GM12875 (cell line): Measurements from ENCODE around the gene KLHDC10.
"Not testable (repeated sequence)": the region's sequence is repeated elsewhere in the genome, so short reads cannot be mapped to it uniquely, and the experiment has no call there.

Experiments
- H3K4me3 ChIP-seq: one replicate; pipeline ENCODE4 v1.5.1; 2011; ENCODE audit warnings: low read depth, low read length, control low read depth
- TF ChIP-seq, protein P1 (sequence below): IDR thresholded peaks from 2 replicates; pipeline ENCODE4 v1.5.1; 2011; ENCODE audit warnings: low read depth, mild to moderate bottlenecking, control low read depth, inconsistent platforms, low read length, moderate library complexity, borderline replicate concordance; ENCODE audit not compliant: insufficient read depth

KLHDC10 gene

DNA sequence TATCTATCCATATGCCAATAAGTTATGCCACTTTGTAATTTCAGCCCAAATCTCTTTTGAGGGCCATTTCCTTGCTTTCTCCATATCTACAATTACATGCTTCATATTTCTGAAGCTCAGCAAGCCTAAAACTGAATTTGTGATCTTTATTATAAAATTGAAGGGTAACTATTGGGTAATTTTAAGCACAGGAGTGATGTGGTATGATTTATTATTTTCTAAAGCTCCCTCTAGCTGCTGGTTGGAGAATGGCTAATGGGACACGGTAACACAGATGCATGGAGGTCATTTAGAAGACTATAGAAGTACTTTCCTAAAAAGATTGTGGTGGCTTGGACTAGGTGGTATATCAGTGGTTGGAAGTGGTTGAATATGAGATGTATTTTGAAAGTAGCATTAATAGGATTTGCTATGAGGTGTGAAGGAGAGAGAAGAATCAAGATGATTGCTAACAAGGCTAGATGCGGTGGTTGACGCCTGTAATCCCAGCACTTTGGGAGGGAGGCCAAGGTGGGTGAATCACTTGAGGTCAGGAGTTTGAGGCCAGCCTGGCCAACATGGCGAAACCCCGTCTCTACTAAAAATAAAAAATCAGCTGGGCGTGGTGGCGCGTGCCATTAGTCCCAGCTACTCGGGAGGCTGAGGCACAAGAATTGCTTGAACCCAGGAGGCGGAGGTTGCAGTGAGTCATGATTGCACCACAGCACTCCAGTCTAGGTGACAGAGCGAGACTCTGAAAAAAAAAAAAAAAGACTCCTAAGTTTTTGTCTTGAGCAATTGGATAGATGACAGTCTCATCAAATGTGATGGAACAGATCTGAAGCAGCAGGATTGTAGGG is 13.9 kb downstream of the KLHDC10 start:
- TF ChIP-seq, protein P1, sequence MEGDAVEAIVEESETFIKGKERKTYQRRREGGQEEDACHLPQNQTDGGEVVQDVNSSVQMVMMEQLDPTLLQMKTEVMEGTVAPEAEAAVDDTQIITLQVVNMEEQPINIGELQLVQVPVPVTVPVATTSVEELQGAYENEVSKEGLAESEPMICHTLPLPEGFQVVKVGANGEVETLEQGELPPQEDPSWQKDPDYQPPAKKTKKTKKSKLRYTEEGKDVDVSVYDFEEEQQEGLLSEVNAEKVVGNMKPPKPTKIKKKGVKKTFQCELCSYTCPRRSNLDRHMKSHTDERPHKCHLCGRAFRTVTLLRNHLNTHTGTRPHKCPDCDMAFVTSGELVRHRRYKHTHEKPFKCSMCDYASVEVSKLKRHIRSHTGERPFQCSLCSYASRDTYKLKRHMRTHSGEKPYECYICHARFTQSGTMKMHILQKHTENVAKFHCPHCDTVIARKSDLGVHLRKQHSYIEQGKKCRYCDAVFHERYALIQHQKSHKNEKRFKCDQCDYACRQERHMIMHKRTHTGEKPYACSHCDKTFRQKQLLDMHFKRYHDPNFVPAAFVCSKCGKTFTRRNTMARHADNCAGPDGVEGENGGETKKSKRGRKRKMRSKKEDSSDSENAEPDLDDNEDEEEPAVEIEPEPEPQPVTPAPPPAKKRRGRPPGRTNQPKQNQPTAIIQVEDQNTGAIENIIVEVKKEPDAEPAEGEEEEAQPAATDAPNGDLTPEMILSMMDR = peak; percentile 38; the same call in 1 of the 2 replicates
- H3K4me3 ChIP-seq = no peak overlapping the region

DNA sequence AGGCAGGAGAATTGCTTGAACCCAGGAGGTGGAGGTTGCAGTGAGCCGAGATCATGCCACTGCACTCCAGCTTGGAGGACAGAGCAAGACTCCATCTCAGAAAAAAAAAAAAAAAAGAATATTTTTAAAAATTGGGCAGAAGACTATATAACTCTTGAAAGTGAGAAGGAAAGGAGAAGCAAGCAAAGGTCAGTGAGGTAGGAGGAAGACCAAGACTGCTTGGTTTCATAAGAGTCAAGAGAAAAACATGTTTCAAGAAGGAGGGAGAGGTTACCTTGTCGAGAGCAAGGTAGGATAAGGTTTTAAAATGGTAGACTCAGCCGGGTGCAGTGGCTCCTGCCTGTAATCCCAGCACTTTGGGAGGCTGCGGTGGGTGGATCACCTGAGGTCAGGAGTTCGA is 14.9 kb downstream of the KLHDC10 start:
- H3K4me3 ChIP-seq = not testable (repeated sequence)

DNA sequence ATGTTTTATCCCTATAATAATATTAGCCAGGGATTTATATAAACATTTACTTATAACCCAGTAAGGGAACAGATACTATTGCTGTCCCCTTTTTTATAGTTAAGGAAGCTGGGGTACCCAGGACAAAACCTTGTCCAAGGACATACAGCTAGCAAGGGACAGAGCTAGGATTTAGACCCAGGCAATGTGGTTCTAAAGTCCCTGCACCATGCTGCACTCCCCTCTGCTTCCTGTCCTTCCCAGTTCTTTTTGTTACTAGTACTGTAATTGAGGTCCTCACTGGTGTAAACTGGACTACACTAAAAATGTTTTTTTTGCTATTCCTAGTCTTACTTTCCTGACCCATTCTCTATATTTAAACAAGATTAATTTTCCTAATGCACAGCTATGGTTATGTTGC is 16.6 kb downstream of the KLHDC10 start:
- no peak overlapping the region for H3K4me3 ChIP-seq
- TF ChIP-seq, protein P1 = no peak

DNA sequence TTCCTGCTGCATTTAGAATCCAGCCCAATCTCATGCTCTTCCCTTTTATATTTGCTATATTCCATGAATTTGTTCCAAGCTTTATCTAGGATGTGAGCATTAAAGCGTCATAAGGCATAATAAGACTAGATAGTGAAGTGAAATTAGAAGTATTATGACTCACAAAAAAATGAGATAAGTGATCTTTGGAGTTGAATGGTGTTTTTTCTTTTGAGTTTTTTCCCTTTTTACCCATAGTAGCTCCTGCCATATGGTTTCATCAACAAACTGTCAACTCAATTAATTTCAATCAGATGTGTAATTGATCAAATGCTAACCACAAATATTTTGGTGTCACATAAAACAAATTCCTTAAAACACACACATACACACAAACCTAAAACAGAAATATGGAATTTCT is 17.0 kb downstream of the KLHDC10 start:
- no peak overlapping the region for H3K4me3 ChIP-seq
- TF ChIP-seq, protein P1 = no peak

DNA sequence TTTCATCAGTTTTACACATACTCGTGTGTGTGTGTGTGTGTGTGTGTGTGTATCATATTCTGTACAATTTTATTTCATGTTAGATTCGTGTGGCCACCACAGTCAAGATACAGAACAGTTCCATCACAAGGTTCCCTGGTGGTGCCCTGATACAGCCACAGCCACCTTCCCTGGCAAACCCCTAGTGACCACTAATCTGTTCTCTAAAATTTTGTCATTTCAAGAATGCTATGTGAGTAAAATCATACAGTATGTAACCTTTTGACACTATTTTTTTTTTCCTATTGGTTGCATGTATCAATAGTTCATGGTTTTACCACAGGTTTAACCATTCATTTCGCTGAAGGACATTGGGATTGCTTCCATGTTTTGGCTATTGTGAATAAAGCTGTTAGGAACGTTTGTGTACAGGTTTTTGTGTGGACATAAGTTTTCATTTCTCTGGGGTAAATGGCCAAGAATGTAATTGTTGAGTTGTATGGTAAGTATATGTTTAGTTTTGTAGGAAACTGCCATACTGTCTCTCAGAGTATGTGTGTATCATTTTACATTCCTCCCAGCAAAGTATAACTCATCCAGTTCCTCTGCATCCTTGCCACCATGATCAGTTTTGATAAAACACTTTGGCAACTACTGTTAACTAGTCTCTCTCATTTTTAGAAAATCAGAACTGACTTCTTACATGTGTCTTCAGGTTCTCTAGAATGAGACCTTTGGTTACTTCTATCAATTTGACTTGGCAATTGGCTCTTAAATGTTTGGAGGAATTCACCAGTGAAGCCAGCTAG is 20.6 kb downstream of the KLHDC10 start:
- no peak overlapping the region for H3K4me3 ChIP-seq
- TF ChIP-seq, protein P1 = no peak

DNA sequence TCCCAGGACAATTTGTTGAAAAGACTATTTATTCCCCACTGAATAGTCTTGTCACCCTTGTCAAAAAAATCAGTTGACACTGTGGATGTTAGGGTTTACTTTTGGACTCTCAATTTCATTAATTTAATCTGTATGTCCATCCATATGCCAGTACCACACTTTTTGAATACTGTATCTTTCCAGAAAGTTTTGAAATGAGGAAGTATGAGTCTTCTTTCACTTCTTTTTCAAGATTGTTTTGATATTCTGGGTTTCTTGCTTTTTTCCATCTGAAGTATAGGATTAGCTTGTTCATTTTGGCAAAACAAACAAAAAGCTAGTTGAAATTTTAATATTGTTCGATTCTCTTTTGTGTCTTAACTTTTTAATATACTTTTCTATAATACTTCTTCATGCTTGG is 21.7 kb downstream of the KLHDC10 start:
- no peak overlapping the region for H3K4me3 ChIP-seq
- TF ChIP-seq, protein P1 = no peak

DNA sequence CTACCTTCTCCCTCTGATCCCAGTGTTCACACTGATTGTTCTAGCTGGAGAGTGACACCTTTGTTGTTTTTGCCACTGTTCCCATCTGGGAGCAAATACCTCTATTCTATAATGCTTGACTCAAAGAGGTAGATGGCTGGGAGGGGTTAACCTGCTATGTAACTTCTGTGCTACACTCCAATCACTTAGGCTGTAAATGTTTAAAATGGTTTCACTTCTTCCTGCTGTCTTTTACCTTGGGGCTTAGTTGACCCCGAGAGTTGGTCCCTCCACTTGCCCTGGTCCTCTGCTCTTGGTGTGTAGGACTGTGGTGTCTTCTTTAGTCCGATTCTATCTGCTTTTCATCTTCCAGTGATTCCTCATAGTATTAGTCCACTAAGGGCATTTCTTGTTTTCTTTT is 22.3 kb downstream of the KLHDC10 start:
- no peak overlapping the region for H3K4me3 ChIP-seq
- TF ChIP-seq, protein P1 = no peak
